ENCODE results near the gene TEX48. TPM values are rescaled to one million over a fixed set of nuclear protein-coding genes. Genes with fewer than 3 reads are reported as not detected.

Gene TEX48
- total RNA-seq, 1 experiment from 2014 or later = not detected

DNA sequence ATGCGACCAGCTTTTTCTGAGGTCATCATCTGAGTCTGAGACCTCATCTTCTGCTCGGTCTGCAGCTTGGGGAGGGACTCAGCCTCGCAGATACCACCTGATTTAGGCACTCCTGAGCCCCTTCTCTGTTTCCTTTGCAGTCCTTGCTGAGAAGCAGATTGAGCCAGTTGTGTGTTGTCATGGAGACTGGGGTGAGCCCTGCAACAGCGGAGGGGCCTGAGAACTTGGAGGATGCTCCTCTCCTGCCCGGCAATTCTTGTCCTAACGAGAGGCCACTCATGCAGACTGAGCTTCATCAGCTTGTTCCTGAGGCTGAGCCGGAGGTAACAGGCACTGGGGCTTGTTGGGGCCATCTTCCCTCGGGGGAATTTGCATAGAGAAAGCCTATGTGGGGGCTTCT, 43.6 kb downstream of the TEX48 start:
- DNase-seq (ENCODE audit: low spot score) (no peak), ATAC-seq (no peak)
- Mint-ChIP-seq H3K27me3 (ENCODE audit: low read depth) (no peaks in the 10 kb centered on the region), H3K36me3 (peaks cover 20% of the 10 kb centered on the region), H3K27ac (no peak overlapping the region), H3K4me3 (no peak overlapping the region), H3K9me3 (no peaks in the 10 kb centered on the region), H3K4me1 (no peaks in the 10 kb centered on the region)
- POLR2A ChIA-PET = no interaction called here
- CTCF ChIA-PET = interaction anchor here (0.9 to 1.3 kb wide), 2 partner anchors 22 to 100 kb away, joined by 3 to 4 read pairs; no protein-coding TSS in a partner anchor
- TF ChIP-seq, protein P1, sequence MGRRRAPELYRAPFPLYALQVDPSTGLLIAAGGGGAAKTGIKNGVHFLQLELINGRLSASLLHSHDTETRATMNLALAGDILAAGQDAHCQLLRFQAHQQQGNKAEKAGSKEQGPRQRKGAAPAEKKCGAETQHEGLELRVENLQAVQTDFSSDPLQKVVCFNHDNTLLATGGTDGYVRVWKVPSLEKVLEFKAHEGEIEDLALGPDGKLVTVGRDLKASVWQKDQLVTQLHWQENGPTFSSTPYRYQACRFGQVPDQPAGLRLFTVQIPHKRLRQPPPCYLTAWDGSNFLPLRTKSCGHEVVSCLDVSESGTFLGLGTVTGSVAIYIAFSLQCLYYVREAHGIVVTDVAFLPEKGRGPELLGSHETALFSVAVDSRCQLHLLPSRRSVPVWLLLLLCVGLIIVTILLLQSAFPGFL (CRISPR knock-in tag; IDR thresholded peaks at IDR 0.05; ENCODE audit: borderline replicate concordance) = no peak
- no peak for TF ChIP-seq NR2C2 (CRISPR knock-in tag; IDR thresholded peaks at IDR 0.05)

DNA sequence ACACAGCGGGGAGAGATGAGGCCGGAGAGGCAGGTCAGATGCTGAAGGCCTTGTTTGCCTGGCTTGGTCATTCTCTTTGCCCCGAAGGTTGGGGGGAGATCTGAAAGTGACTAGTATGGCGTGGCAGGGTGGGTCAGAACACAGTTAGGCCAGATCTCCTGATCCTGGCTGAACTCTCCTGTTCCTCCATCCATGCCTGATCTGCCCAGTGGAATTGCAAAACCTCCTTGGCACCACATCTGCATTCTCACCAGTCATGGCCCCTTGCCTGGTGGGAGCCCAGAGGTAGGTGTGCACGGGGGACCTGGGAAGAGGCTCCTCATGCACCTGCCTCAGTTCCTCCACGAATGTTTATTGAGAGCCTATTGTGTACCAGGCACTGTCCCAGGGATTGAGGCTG, 47.6 kb downstream of the TEX48 start:
- H3K9me3 Mint-ChIP-seq = no peaks in the 10 kb centered on the region
- ATAC-seq (no peak), DNase-seq (ENCODE audit: low spot score) (no peak)
- ChIA-PET POLR2A (no interaction called here), CTCF (interaction anchor here (2.8 kb wide), 1 partner anchor 19 kb away, joined by 8 read pairs; no protein-coding TSS in a partner anchor)
- H3K27me3 Mint-ChIP-seq (ENCODE audit: low read depth) = no peaks in the 10 kb centered on the region
- no peaks in the 10 kb centered on the region for H3K4me1 Mint-ChIP-seq
- no peak for TF ChIP-seq TEAD4 (CRISPR knock-in tag; IDR thresholded peaks at IDR 0.05)
- no peak overlapping the region for H3K4me3 Mint-ChIP-seq
- peaks cover 22% of the 10 kb centered on the region for H3K36me3 Mint-ChIP-seq
- H3K27ac Mint-ChIP-seq = no peak overlapping the region

DNA sequence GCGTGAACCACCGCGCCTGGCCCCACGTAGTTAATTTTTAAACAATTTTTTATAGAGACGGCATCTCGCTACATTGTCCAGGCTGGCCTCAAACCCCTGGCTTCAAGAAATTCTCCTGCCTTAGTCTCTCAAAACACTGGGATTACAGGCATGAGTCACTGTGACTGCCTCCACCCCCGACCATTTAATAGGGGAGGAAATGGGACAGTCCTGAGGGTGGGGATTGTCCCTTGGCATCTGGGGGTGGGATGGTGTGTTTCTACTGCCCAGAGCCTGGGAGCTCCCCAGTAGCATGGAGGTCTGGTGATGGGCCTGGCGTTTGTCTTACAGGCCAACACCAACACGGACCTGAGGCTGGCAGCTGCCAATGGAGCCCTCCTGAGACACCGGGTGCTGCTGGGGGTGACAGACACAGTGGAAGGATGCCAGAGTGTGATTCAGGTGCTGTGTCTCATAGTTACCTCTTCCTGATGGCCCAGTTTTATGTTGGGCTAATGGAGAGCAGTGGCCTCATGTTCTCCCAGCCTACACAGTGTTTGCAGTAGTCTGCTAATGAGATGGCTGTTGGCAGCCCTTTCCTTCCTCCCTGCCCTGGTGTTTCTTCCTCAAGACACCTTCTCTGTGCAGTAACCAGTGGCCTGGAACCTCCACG, 48.4 kb downstream of the TEX48 start:
- H3K4me1 Mint-ChIP-seq = no peaks in the 10 kb centered on the region
- no peak for ATAC-seq
- CTCF ChIA-PET = interaction anchor here (0.9 kb wide), 1 partner anchor 96 kb away, joined by 3 read pairs; no protein-coding TSS in a partner anchor
- H3K27me3 Mint-ChIP-seq (ENCODE audit: low read depth) = no peaks in the 10 kb centered on the region
- H3K36me3 Mint-ChIP-seq = peaks cover 18% of the 10 kb centered on the region
- H3K27ac Mint-ChIP-seq = no peak overlapping the region
- H3K4me3 Mint-ChIP-seq = no peak overlapping the region
- TF ChIP-seq SOX15 (CRISPR knock-in tag; IDR thresholded peaks at IDR 0.05) (no peak), HMGA2 (CRISPR knock-in tag; IDR thresholded peaks at IDR 0.05) (no peak)
- TF ChIP-seq, protein P2, sequence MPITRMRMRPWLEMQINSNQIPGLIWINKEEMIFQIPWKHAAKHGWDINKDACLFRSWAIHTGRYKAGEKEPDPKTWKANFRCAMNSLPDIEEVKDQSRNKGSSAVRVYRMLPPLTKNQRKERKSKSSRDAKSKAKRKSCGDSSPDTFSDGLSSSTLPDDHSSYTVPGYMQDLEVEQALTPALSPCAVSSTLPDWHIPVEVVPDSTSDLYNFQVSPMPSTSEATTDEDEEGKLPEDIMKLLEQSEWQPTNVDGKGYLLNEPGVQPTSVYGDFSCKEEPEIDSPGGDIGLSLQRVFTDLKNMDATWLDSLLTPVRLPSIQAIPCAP (CRISPR knock-in tag; IDR thresholded peaks at IDR 0.05) = no peak
- no peak for DNase-seq (ENCODE audit: low spot score)
- H3K9me3 Mint-ChIP-seq = no peaks in the 10 kb centered on the region
- POLR2A ChIA-PET = no interaction called here

DNA sequence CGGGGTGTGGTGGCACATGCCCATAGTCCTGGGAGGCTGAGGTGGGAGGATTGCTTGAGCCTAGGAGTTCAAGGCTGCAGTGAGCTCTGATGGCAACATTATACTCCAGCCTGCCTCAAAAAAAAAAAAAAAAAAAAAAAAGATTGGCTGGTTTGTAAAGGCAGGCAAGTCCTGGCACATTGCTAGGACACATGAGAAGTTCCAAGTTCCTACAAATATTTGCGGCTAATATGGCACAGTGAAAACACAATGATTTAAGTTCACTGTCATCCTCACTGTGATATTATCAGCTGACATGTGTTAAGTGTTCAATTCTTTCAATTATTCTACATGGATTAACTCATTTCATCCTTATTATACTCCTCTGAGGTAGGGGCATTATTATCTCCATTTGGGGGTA, 50.8 kb downstream of the TEX48 start:
- Mint-ChIP-seq H3K9me3 (no peaks in the 10 kb centered on the region), H3K27me3 (ENCODE audit: low read depth) (no peaks in the 10 kb centered on the region), H3K36me3 (peaks cover 18% of the 10 kb centered on the region), H3K4me3 (no peak overlapping the region), H3K27ac (no peak overlapping the region), H3K4me1 (no peaks in the 10 kb centered on the region)
- DNase-seq (ENCODE audit: low spot score) = no peak
- ChIA-PET CTCF (no interaction called here), POLR2A (no interaction called here)
- ATAC-seq = no peak
- TF ChIP-seq, protein P3, sequence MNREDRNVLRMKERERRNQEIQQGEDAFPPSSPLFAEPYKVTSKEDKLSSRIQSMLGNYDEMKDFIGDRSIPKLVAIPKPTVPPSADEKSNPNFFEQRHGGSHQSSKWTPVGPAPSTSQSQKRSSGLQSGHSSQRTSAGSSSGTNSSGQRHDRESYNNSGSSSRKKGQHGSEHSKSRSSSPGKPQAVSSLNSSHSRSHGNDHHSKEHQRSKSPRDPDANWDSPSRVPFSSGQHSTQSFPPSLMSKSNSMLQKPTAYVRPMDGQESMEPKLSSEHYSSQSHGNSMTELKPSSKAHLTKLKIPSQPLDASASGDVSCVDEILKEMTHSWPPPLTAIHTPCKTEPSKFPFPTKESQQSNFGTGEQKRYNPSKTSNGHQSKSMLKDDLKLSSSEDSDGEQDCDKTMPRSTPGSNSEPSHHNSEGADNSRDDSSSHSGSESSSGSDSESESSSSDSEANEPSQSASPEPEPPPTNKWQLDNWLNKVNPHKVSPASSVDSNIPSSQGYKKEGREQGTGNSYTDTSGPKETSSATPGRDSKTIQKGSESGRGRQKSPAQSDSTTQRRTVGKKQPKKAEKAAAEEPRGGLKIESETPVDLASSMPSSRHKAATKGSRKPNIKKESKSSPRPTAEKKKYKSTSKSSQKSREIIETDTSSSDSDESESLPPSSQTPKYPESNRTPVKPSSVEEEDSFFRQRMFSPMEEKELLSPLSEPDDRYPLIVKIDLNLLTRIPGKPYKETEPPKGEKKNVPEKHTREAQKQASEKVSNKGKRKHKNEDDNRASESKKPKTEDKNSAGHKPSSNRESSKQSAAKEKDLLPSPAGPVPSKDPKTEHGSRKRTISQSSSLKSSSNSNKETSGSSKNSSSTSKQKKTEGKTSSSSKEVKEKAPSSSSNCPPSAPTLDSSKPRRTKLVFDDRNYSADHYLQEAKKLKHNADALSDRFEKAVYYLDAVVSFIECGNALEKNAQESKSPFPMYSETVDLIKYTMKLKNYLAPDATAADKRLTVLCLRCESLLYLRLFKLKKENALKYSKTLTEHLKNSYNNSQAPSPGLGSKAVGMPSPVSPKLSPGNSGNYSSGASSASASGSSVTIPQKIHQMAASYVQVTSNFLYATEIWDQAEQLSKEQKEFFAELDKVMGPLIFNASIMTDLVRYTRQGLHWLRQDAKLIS (CRISPR knock-in tag; IDR thresholded peaks at IDR 0.05; ENCODE audit: borderline replicate concordance) = no peak
- TF ChIP-seq ZNF121 (CRISPR knock-in tag; IDR thresholded peaks at IDR 0.05) = no peak
- TF ChIP-seq, protein P4, sequence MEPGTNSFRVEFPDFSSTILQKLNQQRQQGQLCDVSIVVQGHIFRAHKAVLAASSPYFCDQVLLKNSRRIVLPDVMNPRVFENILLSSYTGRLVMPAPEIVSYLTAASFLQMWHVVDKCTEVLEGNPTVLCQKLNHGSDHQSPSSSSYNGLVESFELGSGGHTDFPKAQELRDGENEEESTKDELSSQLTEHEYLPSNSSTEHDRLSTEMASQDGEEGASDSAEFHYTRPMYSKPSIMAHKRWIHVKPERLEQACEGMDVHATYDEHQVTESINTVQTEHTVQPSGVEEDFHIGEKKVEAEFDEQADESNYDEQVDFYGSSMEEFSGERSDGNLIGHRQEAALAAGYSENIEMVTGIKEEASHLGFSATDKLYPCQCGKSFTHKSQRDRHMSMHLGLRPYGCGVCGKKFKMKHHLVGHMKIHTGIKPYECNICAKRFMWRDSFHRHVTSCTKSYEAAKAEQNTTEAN (CRISPR knock-in tag; IDR thresholded peaks at IDR 0.05) = no peak
- no peak for TF ChIP-seq FOXJ3 (CRISPR knock-in tag; IDR thresholded peaks at IDR 0.05; ENCODE audit: borderline replicate concordance)
- TF ChIP-seq JAZF1 (CRISPR knock-in tag; IDR thresholded peaks at IDR 0.05) = no peak
- TF ChIP-seq, protein P5, sequence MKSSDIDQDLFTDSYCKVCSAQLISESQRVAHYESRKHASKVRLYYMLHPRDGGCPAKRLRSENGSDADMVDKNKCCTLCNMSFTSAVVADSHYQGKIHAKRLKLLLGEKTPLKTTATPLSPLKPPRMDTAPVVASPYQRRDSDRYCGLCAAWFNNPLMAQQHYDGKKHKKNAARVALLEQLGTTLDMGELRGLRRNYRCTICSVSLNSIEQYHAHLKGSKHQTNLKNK (CRISPR knock-in tag; IDR thresholded peaks at IDR 0.05) = no peak
- TF ChIP-seq FOXK1 (CRISPR knock-in tag; IDR thresholded peaks at IDR 0.05) = no peak
- TF ChIP-seq TEAD4 (CRISPR knock-in tag; IDR thresholded peaks at IDR 0.05) = no peak
- no peak for TF ChIP-seq RORB (CRISPR knock-in tag; IDR thresholded peaks at IDR 0.05)
- TF ChIP-seq, protein P6, sequence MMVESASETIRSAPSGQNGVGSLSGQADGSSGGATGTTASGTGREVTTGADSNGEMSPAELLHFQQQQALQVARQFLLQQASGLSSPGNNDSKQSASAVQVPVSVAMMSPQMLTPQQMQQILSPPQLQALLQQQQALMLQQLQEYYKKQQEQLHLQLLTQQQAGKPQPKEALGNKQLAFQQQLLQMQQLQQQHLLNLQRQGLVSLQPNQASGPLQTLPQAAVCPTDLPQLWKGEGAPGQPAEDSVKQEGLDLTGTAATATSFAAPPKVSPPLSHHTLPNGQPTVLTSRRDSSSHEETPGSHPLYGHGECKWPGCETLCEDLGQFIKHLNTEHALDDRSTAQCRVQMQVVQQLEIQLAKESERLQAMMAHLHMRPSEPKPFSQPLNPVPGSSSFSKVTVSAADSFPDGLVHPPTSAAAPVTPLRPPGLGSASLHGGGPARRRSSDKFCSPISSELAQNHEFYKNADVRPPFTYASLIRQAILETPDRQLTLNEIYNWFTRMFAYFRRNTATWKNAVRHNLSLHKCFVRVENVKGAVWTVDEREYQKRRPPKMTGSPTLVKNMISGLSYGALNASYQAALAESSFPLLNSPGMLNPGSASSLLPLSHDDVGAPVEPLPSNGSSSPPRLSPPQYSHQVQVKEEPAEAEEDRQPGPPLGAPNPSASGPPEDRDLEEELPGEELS (CRISPR knock-in tag; IDR thresholded peaks at IDR 0.05) = no peak
- TF ChIP-seq, protein P7, sequence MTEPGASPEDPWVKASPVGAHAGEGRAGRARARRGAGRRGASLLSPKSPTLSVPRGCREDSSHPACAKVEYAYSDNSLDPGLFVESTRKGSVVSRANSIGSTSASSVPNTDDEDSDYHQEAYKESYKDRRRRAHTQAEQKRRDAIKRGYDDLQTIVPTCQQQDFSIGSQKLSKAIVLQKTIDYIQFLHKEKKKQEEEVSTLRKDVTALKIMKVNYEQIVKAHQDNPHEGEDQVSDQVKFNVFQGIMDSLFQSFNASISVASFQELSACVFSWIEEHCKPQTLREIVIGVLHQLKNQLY (CRISPR knock-in tag; IDR thresholded peaks at IDR 0.05) = no peak
